Measurements from ENCODE around the gene MYMK. TPM values are rescaled to one million over a fixed set of nuclear protein-coding genes. Genes with fewer than 3 reads are reported as not detected.

MYMK gene
- total RNA-seq, 1 experiment from 2014 or later, result not detected

GRCh38 chr9:133539991-133540697 lies 15.4 kb upstream of the MYMK start:
- no TSS peak for BruUV-seq (replicated peaks)
- Histone ChIP-seq H3K9me3 (ENCODE audit: control insufficient read depth in 1 of 2, insufficient read depth in 1 of 2, low read depth in 1 of 2, low read length in 2 of 2) (no peaks in the 10 kb centered on the region), H3K27ac (ENCODE audit: low read depth, low read length) (no peak overlapping the region), H3K36me3 (ENCODE audit: control insufficient read depth in 1 of 2, insufficient read depth in 2 of 2, low read length in 2 of 2) (no peaks in the 10 kb centered on the region), H3K4me2 (ENCODE audit: low read length) (no peak overlapping the region), H3K9ac (ENCODE audit: low read length) (no peak overlapping the region), H3K4me1 (ENCODE audit: control insufficient read depth in 1 of 2, insufficient read depth in 2 of 2, low read length in 2 of 2) (no peaks in the 10 kb centered on the region), H3K79me2 (ENCODE audit: insufficient read depth, low read length) (no peaks in the 10 kb centered on the region), H4K20me1 (ENCODE audit: insufficient read depth) (no peaks in the 10 kb centered on the region), H3K9me2 (ENCODE audit: insufficient read depth) (no peaks in the 10 kb centered on the region), H3K4me3 (replicated peaks in 1 of 2; ENCODE audit: low read depth in 1 of 2, low read length in 2 of 2) (no peak overlapping the region), H2AFZ (ENCODE audit: low read depth, low read length, poor library complexity, severe bottlenecking) (no peak overlapping the region), H3K27me3 (ENCODE audit: insufficient read depth, low read length) (no peaks in the 10 kb centered on the region)
- DNase-seq (ENCODE audit: low read depth, low spot score), result no peak
- ChIA-PET RAD21 (ENCODE audit: low non-redundant PET in 1 of 2, low total read pairs in 2 of 2, uncharacterized antibody in 2 of 2, unreplicated experiment in 2 of 2) (no interaction called here), POLR2A (no interaction called here), CTCF (no interaction called here)
- no peak for TF ChIP-seq FOSL1 (IDR thresholded peaks at IDR 0.05; ENCODE audit: low read depth)
- no peak for TF ChIP-seq EZH2phosphoT487 (IDR thresholded peaks at IDR 0.05; ENCODE audit: borderline replicate concordance)
- no peak for TF ChIP-seq EZH2 (IDR thresholded peaks at IDR 0.05)
- TF ChIP-seq TCF7L2 (IDR thresholded peaks at IDR 0.05; ENCODE audit: borderline replicate concordance, extremely low read depth, insufficient read depth, insufficient read length), result no peak
- TF ChIP-seq ATF3 (IDR thresholded peaks at IDR 0.05), result no peak
- no peak for TF ChIP-seq SIN3A (IDR thresholded peaks at IDR 0.05; ENCODE audit: low read depth)
- no peak for ATAC-seq
- intact Hi-C loops (cut with micrococcal nuclease), result no loop called here

GRCh38 chr9:133538851-133539833 lies 14.4 kb upstream of the MYMK start:
- no peak for ATAC-seq
- H3K9ac ChIP-seq (ENCODE audit: low read length), result no peak overlapping the region
- no peaks in the 10 kb centered on the region for H3K79me2 ChIP-seq (ENCODE audit: insufficient read depth, low read length)
- H3K36me3 ChIP-seq (ENCODE audit: control insufficient read depth in 1 of 2, insufficient read depth in 2 of 2, low read length in 2 of 2), result no peaks in the 10 kb centered on the region
- no peaks in the 10 kb centered on the region for H3K9me3 ChIP-seq (ENCODE audit: control insufficient read depth in 1 of 2, insufficient read depth in 1 of 2, low read depth in 1 of 2, low read length in 2 of 2)
- ChIA-PET CTCF (no interaction called here), RAD21 (ENCODE audit: low non-redundant PET in 1 of 2, low total read pairs in 2 of 2, uncharacterized antibody in 2 of 2, unreplicated experiment in 2 of 2) (no interaction called here), POLR2A (no interaction called here)
- no TSS peak for BruUV-seq (replicated peaks)
- H3K27me3 ChIP-seq (ENCODE audit: insufficient read depth, low read length), result no peaks in the 10 kb centered on the region
- intact Hi-C loops (cut with micrococcal nuclease), result no loop called here
- H3K9me2 ChIP-seq (ENCODE audit: insufficient read depth), result no peaks in the 10 kb centered on the region
- no peak overlapping the region for H2AFZ ChIP-seq (ENCODE audit: low read depth, low read length, poor library complexity, severe bottlenecking)
- no peak overlapping the region for H3K27ac ChIP-seq (ENCODE audit: low read depth, low read length)
- H3K4me2 ChIP-seq (ENCODE audit: low read length), result no peak overlapping the region
- no peak overlapping the region for H3K4me3 ChIP-seq (replicated peaks in 1 of 2; ENCODE audit: low read depth in 1 of 2, low read length in 2 of 2)
- no peaks in the 10 kb centered on the region for H4K20me1 ChIP-seq (ENCODE audit: insufficient read depth)
- DNase-seq (ENCODE audit: low read depth, low spot score), result no peak
- no peaks in the 10 kb centered on the region for H3K4me1 ChIP-seq (ENCODE audit: control insufficient read depth in 1 of 2, insufficient read depth in 2 of 2, low read length in 2 of 2)
- TF ChIP-seq SRF (IDR thresholded peaks at IDR 0.05; ENCODE audit: low read depth) (no peak), CBX3 (IDR thresholded peaks at IDR 0.05; ENCODE audit: low read depth) (no peak), POLR2AphosphoS5 (IDR thresholded peaks at IDR 0.05; ENCODE audit: low read depth, low read length) (no peak), YY1 (IDR thresholded peaks at IDR 0.05; ENCODE audit: extremely low read depth, insufficient replicate concordance, low read depth, low read length) (no peak), ZFX (IDR thresholded peaks at IDR 0.05) (no peak), ATF3 (IDR thresholded peaks at IDR 0.05) (no peak), TCF7L2 (IDR thresholded peaks at IDR 0.05; ENCODE audit: borderline replicate concordance, extremely low read depth, insufficient read depth, insufficient read length) (no peak), SP1 (IDR thresholded peaks at IDR 0.05; ENCODE audit: low read depth) (no peak), MAX (IDR thresholded peaks at IDR 0.05) (no peak), JUND (IDR thresholded peaks at IDR 0.05) (no peak), ZBTB33 (IDR thresholded peaks at IDR 0.05; ENCODE audit: extremely low read depth, insufficient replicate concordance, low read length) (no peak), ELF1 (IDR thresholded peaks at IDR 0.05; ENCODE audit: borderline replicate concordance, low read depth) (no peak), EGR1 (IDR thresholded peaks at IDR 0.05; ENCODE audit: low read depth) (no peak), EZH2phosphoT487 (IDR thresholded peaks at IDR 0.05; ENCODE audit: borderline replicate concordance) (no peak)

Data from HCT116 (cell line).